SK-N-SH treated with all-trans-retinoic acid at 6 μM for 48 hours (cell line): ENCODE results near the gene KLHL35.

Source experiments
- ARNTL ChIP-seq: fragments of 450-650 bp; formaldehyde crosslinking; IDR thresholded peaks from 2 replicates; pipeline ENCODE4 v1.5.0; 2020; ENCODE audit warnings: low read depth, mild to moderate bottlenecking, moderate library complexity, borderline replicate concordance
- CREB5 ChIP-seq: fragments of 250-450 bp; sonication (Bioruptor Pico); IDR thresholded peaks from 2 replicates; pipeline ENCODE4 v1.5.1; 2020; ENCODE audit warnings: low read depth, mild to moderate bottlenecking, moderate library complexity
- CSRNP3 ChIP-seq: fragments of 250-450 bp; sonication (Bioruptor Pico); IDR thresholded peaks from 2 replicates; pipeline ENCODE4 v1.5.1; 2021; ENCODE audit warnings: mild to moderate bottlenecking, moderate library complexity
- ESRRG ChIP-seq: fragments of 250-450 bp; sonication (Bioruptor Pico); IDR thresholded peaks from 2 replicates; pipeline ENCODE4 v1.6.1; 2021; ENCODE audit warnings: mild to moderate bottlenecking
- OSR1 ChIP-seq: fragments of 250-450 bp; sonication (Bioruptor Pico); IDR thresholded peaks from 2 replicates; pipeline ENCODE4 v1.8.0; 2022; ENCODE audit warnings: moderate library complexity, mild to moderate bottlenecking, inconsistent platforms
- PATZ1 ChIP-seq: fragments of 250-450 bp; sonication (Bioruptor Pico); IDR thresholded peaks from 2 replicates; pipeline ENCODE4 v1.8.0; 2020; ENCODE audit warnings: mild to moderate bottlenecking, moderate library complexity, borderline replicate concordance
- POU6F1 ChIP-seq: fragments of 250-450 bp; sonication (Bioruptor Pico); IDR thresholded peaks from 2 replicates; pipeline ENCODE4 v1.8.0; 2021; ENCODE audit warnings: low read depth, mild to moderate bottlenecking, moderate library complexity, borderline replicate concordance
- PPARA ChIP-seq: fragments of 250-450 bp; sonication (Bioruptor Pico); IDR thresholded peaks from 2 replicates; pipeline ENCODE4 v1.5.0; 2020; ENCODE audit warnings: mild to moderate bottlenecking, borderline replicate concordance
- RARB ChIP-seq: fragments of 250-450 bp; sonication (Bioruptor Pico); IDR thresholded peaks from 2 replicates; pipeline ENCODE4 v1.8.0; 2021; ENCODE audit warnings: mild to moderate bottlenecking, moderate library complexity
- SNAI2 ChIP-seq: fragments of 250-450 bp; sonication (Bioruptor Pico); IDR thresholded peaks from 2 replicates; pipeline ENCODE4 v1.5.0; 2020; ENCODE audit warnings: mild to moderate bottlenecking, moderate library complexity
- TCF4 ChIP-seq: fragments of 250-450 bp; sonication (Bioruptor Pico); IDR thresholded peaks from 2 replicates; pipeline ENCODE4 v1.8.0; 2021; ENCODE audit warnings: mild to moderate bottlenecking, moderate library complexity, borderline replicate concordance
- ZFP3 ChIP-seq: fragments of 250-450 bp; sonication (Bioruptor Pico); IDR thresholded peaks from 2 replicates; pipeline ENCODE4 v1.5.0; 2020; ENCODE audit warnings: mild to moderate bottlenecking, moderate library complexity
- ZFP30 ChIP-seq: fragments of 450-650 bp; formaldehyde crosslinking; IDR thresholded peaks from 2 replicates; pipeline ENCODE4 v1.5.0; 2022; ENCODE audit warnings: mild to moderate bottlenecking, moderate library complexity
- ZNF565 ChIP-seq: fragments of 450-650 bp; formaldehyde crosslinking; conservative IDR thresholded peaks from 2 replicates; pipeline ENCODE4 v1.5.0; 2020; ENCODE audit warnings: low read depth, mild to moderate bottlenecking, moderate library complexity

GRCh38 chr11:75481223-75481921, 48.4 kb upstream of the KLHL35 start:
- TF ChIP-seq PATZ1 (no peak), ESRRG (no peak), SNAI2 (CRISPR knock-in tag) (no peak), TCF4 (CRISPR knock-in tag) (no peak), ZFP30 (CRISPR knock-in tag) (no peak), CREB5 (CRISPR knock-in tag) (no peak), CSRNP3 (CRISPR knock-in tag) (no peak), RARB (CRISPR knock-in tag) (no peak), POU6F1 (CRISPR knock-in tag) (no peak), ARNTL (CRISPR knock-in tag) (no peak), ZNF565 (CRISPR knock-in tag) (no peak), ZFP3 (no peak), OSR1 (CRISPR knock-in tag) (no peak), PPARA (CRISPR knock-in tag) (no peak)
